ENCODE measurements around the gene FYB1. TPM values are rescaled to one million over a fixed set of nuclear protein-coding genes. Genes with fewer than 3 reads are reported as not detected.

The FYB1 gene
- total and polyA plus RNA-seq, 2 of the 4 experiments (the other 2 are of a cell fraction) = not detected

- Histone ChIP-seq H3K14ac (replicated peaks; ENCODE audit: low read depth, low read length) (no peak overlapping the region), H4K91ac (ENCODE audit: insufficient read depth, low read depth, low read length) (no peak overlapping the region), H3K18ac (ENCODE audit: low read depth, low read length) (no peak overlapping the region), H3K4me2 (ENCODE audit: low read depth, low read length) (no peak overlapping the region), H3K56ac (ENCODE audit: extremely low read depth, insufficient read depth, low read length) (no peak overlapping the region), H2BK120ac (ENCODE audit: low read depth, low read length) (no peak overlapping the region), H2AK5ac (ENCODE audit: low read depth, low read length) (no peak overlapping the region), H3K9me3 (ENCODE audit: control insufficient read depth, insufficient read depth, low read length) (no peaks in the 10 kb centered on the region), H3K9me1 (ENCODE audit: insufficient read depth, low read length) (peaks cover 4% of the 10 kb centered on the region; the same call in 1 of the 2 replicates), H3K4me3 (ENCODE audit: insufficient read depth, low read depth, low read length) (no peak overlapping the region), H3K4ac (ENCODE audit: low read depth, low read length) (no peak overlapping the region), H3K79me1 (ENCODE audit: low read depth in 1 of 2, low read length in 2 of 2) (peaks cover 13 to 50% of the 10 kb centered on the region in 2 experiments; a peak in 3 of 4 replicates), H2BK15ac (ENCODE audit: low read depth, low read length) (no peak overlapping the region), H2BK20ac (ENCODE audit: low read depth, low read length) (no peak overlapping the region), H3K27me3 (ENCODE audit: control insufficient read depth, insufficient read depth, low read length) (no peaks in the 10 kb centered on the region), H4K5ac (ENCODE audit: low read depth, low read length) (no peak overlapping the region), H2AK9ac (replicated peaks; ENCODE audit: low read depth, low read length, poor library complexity) (no peak overlapping the region), H3K36me3 (ENCODE audit: control insufficient read depth, insufficient read depth, low read length) (0 out of 2 replicates have a peak, but pooled peaks cover 2% of the 10 kb centered on the region), H4K20me1 (ENCODE audit: insufficient read depth, low read length) (peaks cover 34% of the 10 kb centered on the region; the same call in 1 of the 2 replicates), H3K27ac (ENCODE audit: insufficient read depth, low read length) (no peak overlapping the region), H2AFZ (replicated peaks; ENCODE audit: low read length, poor library complexity) (no peak overlapping the region), H2BK5ac (ENCODE audit: low read depth, low read length, poor library complexity, severe bottlenecking) (no peak overlapping the region), H4K8ac (ENCODE audit: low read depth in 2 of 2, low read length in 2 of 2) (no peak overlapping the region), H3K9ac (ENCODE audit: low read depth, low read length) (no peak overlapping the region), H3K4me1 (ENCODE audit: control insufficient read depth, insufficient read depth, low read length) (0 out of 2 replicates have a peak, but pooled peaks cover 1% of the 10 kb centered on the region), H3K23ac (ENCODE audit: low read depth, low read length) (no peak overlapping the region)
- dilution Hi-C loops (cut with HindIII; ENCODE audit: low sequenced_read_pairs, unreplicated experiment) = no loop called here
- no CpG with 5 or more reads among the region's 5 CpGs for WGBS, 2 experiments (ENCODE audit: extremely low coverage in 2 of 2, insufficient read length in 1 of 2)
- in situ Hi-C loops (cut with MboI; ENCODE audit: low sequenced_read_pairs) = no loop called here
- ChIA-PET CTCF (no interaction called here), POLR2A (ENCODE audit: unreplicated experiment) (no interaction called here)
- ATAC-seq (ENCODE audit: low read depth) (no peak), DNase-seq (no peak)
- no TSS peak for BruUV-seq (replicated peaks)
- intact Hi-C loops (cut with micrococcal nuclease) = loop anchor here (2.0 kb wide), 1 partner anchor 13 kb away; no protein-coding TSS in a partner anchor
- no peak for TF ChIP-seq RFX5 (IDR thresholded peaks at IDR 0.05; ENCODE audit: low read depth, low read length)
- TF ChIP-seq CEBPB (IDR thresholded peaks at IDR 0.05; ENCODE audit: low read depth, low read length) = no peak
- TF ChIP-seq NFE2L2 (IDR thresholded peaks at IDR 0.05; ENCODE audit: low read depth, low read length) = no peak
- TF ChIP-seq FOS (IDR thresholded peaks at IDR 0.05; ENCODE audit: low read depth, low read length) = no peak
- TF ChIP-seq POLR2A (IDR thresholded peaks at IDR 0.05; ENCODE audit: low read depth, low read length) = no peak
- TF ChIP-seq MAFK (IDR thresholded peaks at IDR 0.05; ENCODE audit: low read depth, low read length) = no peak
- TF ChIP-seq CHD1 (IDR thresholded peaks at IDR 0.05; ENCODE audit: low read depth, low read length) = no peak
- no peak for TF ChIP-seq SMC3 (IDR thresholded peaks at IDR 0.05; ENCODE audit: low read depth, low read length)
- no peak for TF ChIP-seq MXI1 (IDR thresholded peaks at IDR 0.05; ENCODE audit: borderline replicate concordance, low read depth, low read length)
- TF ChIP-seq RAD21 (IDR thresholded peaks at IDR 0.05; ENCODE audit: low read length) = no peak
- no peak for TF ChIP-seq BHLHE40 (IDR thresholded peaks at IDR 0.05; ENCODE audit: low read depth, low read length)
- TF ChIP-seq, protein P1, sequence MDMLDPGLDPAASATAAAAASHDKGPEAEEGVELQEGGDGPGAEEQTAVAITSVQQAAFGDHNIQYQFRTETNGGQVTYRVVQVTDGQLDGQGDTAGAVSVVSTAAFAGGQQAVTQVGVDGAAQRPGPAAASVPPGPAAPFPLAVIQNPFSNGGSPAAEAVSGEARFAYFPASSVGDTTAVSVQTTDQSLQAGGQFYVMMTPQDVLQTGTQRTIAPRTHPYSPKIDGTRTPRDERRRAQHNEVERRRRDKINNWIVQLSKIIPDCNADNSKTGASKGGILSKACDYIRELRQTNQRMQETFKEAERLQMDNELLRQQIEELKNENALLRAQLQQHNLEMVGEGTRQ (IDR thresholded peaks at IDR 0.05; ENCODE audit: low read depth, low read length) = no peak
- TF ChIP-seq, protein P2, sequence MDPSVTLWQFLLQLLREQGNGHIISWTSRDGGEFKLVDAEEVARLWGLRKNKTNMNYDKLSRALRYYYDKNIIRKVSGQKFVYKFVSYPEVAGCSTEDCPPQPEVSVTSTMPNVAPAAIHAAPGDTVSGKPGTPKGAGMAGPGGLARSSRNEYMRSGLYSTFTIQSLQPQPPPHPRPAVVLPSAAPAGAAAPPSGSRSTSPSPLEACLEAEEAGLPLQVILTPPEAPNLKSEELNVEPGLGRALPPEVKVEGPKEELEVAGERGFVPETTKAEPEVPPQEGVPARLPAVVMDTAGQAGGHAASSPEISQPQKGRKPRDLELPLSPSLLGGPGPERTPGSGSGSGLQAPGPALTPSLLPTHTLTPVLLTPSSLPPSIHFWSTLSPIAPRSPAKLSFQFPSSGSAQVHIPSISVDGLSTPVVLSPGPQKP (IDR thresholded peaks at IDR 0.05; ENCODE audit: borderline replicate concordance, low read depth, low read length) = no peak
- TF ChIP-seq RCOR1 (IDR thresholded peaks at IDR 0.05; ENCODE audit: insufficient replicate concordance, low read length) = no peak
- TF ChIP-seq, protein P3, sequence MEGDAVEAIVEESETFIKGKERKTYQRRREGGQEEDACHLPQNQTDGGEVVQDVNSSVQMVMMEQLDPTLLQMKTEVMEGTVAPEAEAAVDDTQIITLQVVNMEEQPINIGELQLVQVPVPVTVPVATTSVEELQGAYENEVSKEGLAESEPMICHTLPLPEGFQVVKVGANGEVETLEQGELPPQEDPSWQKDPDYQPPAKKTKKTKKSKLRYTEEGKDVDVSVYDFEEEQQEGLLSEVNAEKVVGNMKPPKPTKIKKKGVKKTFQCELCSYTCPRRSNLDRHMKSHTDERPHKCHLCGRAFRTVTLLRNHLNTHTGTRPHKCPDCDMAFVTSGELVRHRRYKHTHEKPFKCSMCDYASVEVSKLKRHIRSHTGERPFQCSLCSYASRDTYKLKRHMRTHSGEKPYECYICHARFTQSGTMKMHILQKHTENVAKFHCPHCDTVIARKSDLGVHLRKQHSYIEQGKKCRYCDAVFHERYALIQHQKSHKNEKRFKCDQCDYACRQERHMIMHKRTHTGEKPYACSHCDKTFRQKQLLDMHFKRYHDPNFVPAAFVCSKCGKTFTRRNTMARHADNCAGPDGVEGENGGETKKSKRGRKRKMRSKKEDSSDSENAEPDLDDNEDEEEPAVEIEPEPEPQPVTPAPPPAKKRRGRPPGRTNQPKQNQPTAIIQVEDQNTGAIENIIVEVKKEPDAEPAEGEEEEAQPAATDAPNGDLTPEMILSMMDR (conservative IDR thresholded peaks at IDR 0.05; ENCODE audit: low read depth, low read length) = no peak
Measured at GRCh38 chr5:39055768-39056398, 163.5 kb downstream of the FYB1 start.
